ENCODE measurements around the gene BICC1.

DNA sequence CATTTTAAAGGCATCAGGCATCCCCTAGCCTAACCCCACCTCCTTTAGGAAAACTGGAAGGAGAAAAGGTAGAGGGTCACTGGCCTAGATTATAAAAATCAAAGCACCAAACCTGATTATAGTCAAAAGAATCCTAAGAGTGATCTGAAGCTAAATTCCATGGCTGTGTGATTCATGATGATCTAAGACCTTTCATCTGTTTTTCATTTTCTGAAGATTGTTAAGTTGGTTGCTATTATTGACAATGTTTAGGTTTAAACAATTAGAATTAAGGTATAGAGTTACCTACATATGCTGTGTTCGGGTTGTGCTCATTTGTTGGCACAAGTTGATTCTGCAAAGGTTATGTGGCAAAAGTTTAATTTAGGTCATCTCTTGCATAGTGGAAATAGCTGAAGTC, 148.7 kb downstream of the BICC1 start:
- TF ChIP-seq POLR2A (IDR thresholded peaks at IDR 0.05) (no peak), CTCF (IDR thresholded peaks at IDR 0.05) (no peak)

Measured in upper lobe of left lung (tissue), 4 donors.